Esophagus squamous epithelium (tissue), 4 donors: ENCODE data around the gene RASGRP2.

ENCODE experiments used
- POLR2A ChIP-seq, 4 donors: fragments of 450-650 bp; IDR thresholded peaks; one replicate each; pipeline ENCODE4 v1.6.1; 2017; ENCODE audit warnings: antibody characterized with exemption in 4 of 4, mild to moderate bottlenecking in 4 of 4, moderate library complexity in 3 of 4
- TF ChIP-seq, protein P1 (sequence below), 6 experiments: fragments of 450-650 bp in 4 of 6; fragments of 200-600 bp in 2 of 6; sonication (generic) in 2 of 6; IDR thresholded peaks; one replicate each; pipeline ENCODE4 v1.5.1; 2016 to 2019; ENCODE audit warnings: antibody characterized with exemption in 6 of 6, mild to moderate bottlenecking in 4 of 6, moderate library complexity in 4 of 6

DNA sequence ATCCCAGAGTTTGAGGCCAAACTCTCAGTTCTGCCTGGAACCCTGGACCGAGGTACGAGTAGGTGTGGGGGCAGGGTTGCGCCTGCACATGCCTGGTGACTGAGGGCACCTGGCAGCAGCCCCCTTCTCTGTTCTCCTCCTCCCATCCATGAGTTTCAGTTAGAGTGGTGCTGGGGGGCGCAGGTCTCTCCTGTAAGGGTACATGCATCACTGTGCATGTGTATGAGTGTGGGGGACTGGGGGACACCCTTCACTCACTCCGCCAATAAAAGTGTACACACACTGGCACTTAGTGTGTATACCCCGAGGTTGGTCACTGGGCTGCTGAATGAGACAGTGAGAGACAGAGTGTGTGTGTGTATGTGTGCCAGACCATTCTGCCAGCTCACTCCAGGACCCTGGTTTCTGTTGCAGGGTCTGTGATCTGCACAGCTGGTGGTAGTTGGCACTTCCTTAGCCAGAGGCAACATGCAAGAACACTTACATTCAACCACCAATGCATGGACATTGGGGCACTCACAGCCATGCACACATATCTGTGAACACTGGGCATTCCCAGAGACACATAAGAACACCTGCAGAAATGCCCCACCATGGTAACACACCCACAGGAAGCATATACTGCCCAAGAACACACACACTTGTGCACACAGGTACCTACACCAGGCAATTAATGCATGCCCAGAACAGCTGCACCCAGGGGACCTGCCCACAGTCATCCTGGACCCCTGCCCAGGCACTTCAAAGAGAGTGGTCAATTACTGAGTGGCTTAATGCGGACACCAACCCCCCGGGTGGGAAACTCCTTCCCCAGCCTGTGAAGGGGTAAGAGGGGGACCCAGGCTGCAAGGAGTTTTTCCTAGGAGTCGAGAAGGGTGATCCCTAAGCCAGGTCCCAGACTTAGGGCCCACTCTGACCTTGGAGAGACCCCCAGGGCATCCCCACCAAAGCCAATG lies 19.8 kb downstream of the RASGRP2 start:
- TF ChIP-seq POLR2A (IDR thresholded peaks at IDR 0.05) = no peak
- TF ChIP-seq, protein P1, sequence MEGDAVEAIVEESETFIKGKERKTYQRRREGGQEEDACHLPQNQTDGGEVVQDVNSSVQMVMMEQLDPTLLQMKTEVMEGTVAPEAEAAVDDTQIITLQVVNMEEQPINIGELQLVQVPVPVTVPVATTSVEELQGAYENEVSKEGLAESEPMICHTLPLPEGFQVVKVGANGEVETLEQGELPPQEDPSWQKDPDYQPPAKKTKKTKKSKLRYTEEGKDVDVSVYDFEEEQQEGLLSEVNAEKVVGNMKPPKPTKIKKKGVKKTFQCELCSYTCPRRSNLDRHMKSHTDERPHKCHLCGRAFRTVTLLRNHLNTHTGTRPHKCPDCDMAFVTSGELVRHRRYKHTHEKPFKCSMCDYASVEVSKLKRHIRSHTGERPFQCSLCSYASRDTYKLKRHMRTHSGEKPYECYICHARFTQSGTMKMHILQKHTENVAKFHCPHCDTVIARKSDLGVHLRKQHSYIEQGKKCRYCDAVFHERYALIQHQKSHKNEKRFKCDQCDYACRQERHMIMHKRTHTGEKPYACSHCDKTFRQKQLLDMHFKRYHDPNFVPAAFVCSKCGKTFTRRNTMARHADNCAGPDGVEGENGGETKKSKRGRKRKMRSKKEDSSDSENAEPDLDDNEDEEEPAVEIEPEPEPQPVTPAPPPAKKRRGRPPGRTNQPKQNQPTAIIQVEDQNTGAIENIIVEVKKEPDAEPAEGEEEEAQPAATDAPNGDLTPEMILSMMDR (IDR thresholded peaks at IDR 0.05) = no peak
